HL-60 (cell line): ENCODE results near the gene XRRA1.

Experiments
- DNase-seq, 2 experiments: peaks; one replicate each; pipeline ENCODE4 v3.0.0-alpha.2; 2010 to 2020; ENCODE audit warnings: low read depth in 1 of 2, low spot score in 1 of 2
- H3K27ac ChIP-seq: fragments of 250-450 bp; sonication (Bioruptor Pico); replicated peaks from 2 replicates; pipeline ENCODE4 v1.5.1; 2020; ENCODE audit warnings: mild to moderate bottlenecking, moderate library complexity
- H3K27me3 ChIP-seq: fragments of 250-450 bp; sonication (Bioruptor Pico); 2 replicates; pipeline ENCODE4 v1.5.1; 2021; ENCODE audit warnings: mild to moderate bottlenecking, moderate library complexity; ENCODE audit not compliant: insufficient read depth, poor library complexity, severe bottlenecking
- H3K4me3 ChIP-seq: replicated peaks from 2 replicates; pipeline ENCODE4 v1.5.1; 2011; ENCODE audit warnings: mild to moderate bottlenecking, control low read depth, low read length; ENCODE audit not compliant: insufficient read depth
- CTCF ChIP-seq: IDR thresholded peaks from one replicate; pipeline ENCODE4 v1.5.1; 2011; ENCODE audit warnings: low read length, control low read depth, inconsistent platforms; ENCODE audit not compliant: insufficient read depth
- GABPA ChIP-seq: IDR thresholded peaks from 2 replicates; pipeline ENCODE4 v1.6.1; 2012; ENCODE audit warnings: low read depth
- POLR2AphosphoS5 ChIP-seq: IDR thresholded peaks from 2 replicates; pipeline ENCODE4 v1.6.1; 2012; ENCODE audit warnings: low read depth
- REST ChIP-seq: IDR thresholded peaks from 2 replicates; pipeline ENCODE4 v1.6.1; 2012; ENCODE audit warnings: low read depth; ENCODE audit not compliant: insufficient replicate concordance
- SPI1 ChIP-seq: IDR thresholded peaks from 2 replicates; pipeline ENCODE4 v1.6.1; 2012; ENCODE audit warnings: low read depth, mild to moderate bottlenecking, borderline replicate concordance

XRRA1 gene

GRCh38 chr11:74929431-74930363 lies 19.2 kb downstream of the XRRA1 start:
- DNase-seq = peak; percentile 49 to 75
- no peak overlapping the region for H3K4me3 ChIP-seq
- no peaks in the 10 kb centered on the region for H3K27me3 ChIP-seq
- TF ChIP-seq SPI1 (no peak), REST (no peak), POLR2AphosphoS5 (no peak), CTCF (peak; percentile 89), GABPA (no peak)
- H3K27ac ChIP-seq = no peak overlapping the region

GRCh38 chr11:74927496-74927895 lies 21.4 kb downstream of the XRRA1 start:
- DNase-seq = no peak
- no peak overlapping the region for H3K4me3 ChIP-seq
- no peaks in the 10 kb centered on the region for H3K27me3 ChIP-seq
- TF ChIP-seq CTCF (no peak), SPI1 (no peak), GABPA (no peak), REST (no peak), POLR2AphosphoS5 (no peak)
- H3K27ac ChIP-seq = no peak overlapping the region

GRCh38 chr11:74926304-74927030 lies 22.4 kb downstream of the XRRA1 start:
- DNase-seq = no peak
- H3K4me3 ChIP-seq = no peak overlapping the region
- no peak overlapping the region for H3K27ac ChIP-seq
- no peaks in the 10 kb centered on the region for H3K27me3 ChIP-seq
- TF ChIP-seq GABPA = no peak
- no peak for TF ChIP-seq CTCF
- no peak for TF ChIP-seq SPI1
- TF ChIP-seq POLR2AphosphoS5 = no peak
- TF ChIP-seq REST = no peak
